CD4-positive, alpha-beta T cell treated with Interleukin-10 for 1 hour (primary cell): Measurements from ENCODE around the gene PAPSS2.

Experiments used
- DNase-seq: peaks from one replicate; pipeline ENCODE4 v3.0.0-alpha.2; 2020

Gene PAPSS2

DNA sequence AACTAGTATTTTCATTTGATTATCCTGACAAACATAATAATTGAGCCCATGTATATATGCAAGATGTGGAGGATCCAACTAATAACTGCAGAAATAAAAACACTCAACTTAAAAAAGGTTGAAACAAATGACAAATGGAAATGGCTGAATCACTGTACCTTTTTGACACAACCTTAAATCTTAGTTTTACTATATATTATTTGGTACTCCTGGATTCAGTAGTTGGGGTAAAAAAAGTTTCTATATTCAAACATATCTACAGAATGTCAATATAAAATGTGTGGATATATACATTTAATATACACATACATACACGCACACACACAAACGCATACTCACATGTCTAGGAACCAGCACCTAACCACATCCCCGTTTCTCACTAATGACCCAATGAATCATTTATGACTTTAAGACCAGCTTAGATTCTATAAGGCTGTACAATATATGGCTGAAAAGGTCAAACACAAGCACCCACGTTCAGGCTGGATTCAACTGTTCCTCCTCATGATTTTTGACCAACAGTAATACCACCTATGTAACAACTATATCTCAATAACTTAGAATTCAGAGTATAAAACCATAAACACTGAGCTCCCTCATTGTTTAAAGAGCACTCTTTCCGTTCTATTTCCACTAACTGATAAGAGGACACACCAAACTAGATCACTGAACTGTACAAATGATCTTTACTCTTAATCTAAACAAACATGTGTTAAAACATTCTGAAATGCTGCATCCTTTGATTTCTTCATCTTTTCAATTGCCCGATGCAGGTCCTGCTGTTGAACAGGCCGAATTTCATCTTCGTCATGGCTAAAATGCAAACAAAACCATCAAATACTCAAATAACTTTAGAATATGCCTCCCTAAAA, 94.6 kb downstream of the PAPSS2 start:
- no peak for DNase-seq

DNA sequence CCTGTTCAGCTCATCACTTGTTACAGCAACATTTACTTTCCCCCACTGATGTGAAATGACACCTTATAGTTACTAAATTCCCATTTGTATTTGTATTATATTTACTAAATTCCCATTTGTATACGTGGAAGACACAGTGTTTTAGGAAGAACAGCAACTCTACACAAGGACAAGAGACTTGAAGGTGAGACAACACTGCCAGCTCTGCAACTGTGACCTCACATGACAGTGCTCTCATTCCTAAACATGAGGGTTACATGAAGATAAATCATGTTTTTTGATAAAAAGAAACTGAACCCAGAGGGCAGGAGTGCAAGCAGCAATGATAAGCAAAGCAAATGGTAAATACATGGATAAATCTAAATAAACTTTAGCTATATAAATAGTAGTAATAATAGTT, 98.0 kb downstream of the PAPSS2 start:
- DNase-seq, result no peak

DNA sequence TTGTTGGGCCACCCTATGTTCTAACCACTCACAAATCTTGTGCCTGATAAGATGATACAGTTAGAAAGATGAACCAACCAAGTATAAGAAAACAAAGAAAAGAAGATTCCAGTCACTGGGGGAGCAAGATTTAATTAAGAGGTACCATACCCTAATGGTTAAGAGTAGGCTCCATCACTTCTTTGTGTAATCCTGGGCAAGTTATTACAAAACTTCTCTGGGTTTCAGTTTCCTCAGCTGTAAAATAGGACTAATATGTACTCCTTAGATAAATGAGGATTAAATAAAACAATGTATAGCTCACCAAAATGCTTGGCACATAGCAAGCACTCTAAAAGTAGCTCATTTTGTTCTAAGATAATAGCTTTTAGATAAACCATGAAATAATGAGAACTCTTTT, 99.9 kb downstream of the PAPSS2 start:
- DNase-seq, result no peak

DNA sequence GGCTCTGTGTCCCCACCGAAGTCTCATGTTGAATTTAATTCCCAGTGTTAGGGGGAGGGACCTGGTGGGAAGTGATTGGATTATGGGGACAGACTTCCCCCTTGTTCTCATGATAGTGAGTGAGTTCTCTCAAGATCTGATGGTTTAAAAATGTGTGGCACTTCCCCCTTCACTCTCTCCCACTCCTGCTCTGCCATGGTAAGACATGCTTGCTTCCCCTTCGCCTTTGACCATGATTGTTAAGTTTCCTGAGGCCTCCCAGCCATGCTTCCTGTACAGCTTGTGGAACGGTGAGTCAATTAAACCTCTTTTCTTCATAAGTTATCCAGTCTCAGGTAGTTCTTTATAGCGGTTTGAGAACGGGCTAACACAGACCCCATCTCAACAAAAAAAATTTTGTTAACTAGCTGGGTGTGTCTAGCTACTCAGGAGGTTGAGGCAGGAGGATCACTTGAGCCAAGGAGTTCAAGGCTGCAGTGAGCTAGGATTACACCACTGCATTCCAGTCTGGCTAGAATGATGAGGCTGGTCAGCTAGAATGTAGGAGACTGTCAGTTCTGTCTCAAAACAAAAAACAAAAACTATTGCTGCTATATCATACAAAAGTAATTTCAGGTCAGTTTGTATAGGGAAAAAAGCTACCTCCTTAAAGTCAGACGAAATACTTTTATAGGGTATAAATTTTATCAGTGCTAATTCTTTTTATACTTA, 100.7 kb downstream of the PAPSS2 start:
- no peak for DNase-seq

DNA sequence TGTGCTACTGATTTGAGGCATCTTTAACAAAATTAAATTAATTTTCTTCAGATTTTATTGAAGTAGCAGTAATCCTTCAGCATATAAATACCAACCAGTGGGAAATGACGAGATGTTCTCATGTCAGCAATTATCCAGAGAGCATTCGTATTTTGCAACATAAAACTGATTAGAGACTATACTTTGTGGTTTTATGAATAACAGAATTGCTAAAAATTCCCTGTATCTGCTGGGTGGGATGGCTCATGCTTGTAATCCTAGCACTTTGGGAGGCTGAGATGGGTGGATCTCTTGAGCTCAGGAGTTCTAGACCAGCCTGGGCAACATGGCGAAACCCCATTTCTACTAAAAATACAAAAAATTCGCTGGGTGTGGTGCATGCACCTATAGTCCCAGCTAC, 101.5 kb downstream of the PAPSS2 start:
- DNase-seq, result no peak

DNA sequence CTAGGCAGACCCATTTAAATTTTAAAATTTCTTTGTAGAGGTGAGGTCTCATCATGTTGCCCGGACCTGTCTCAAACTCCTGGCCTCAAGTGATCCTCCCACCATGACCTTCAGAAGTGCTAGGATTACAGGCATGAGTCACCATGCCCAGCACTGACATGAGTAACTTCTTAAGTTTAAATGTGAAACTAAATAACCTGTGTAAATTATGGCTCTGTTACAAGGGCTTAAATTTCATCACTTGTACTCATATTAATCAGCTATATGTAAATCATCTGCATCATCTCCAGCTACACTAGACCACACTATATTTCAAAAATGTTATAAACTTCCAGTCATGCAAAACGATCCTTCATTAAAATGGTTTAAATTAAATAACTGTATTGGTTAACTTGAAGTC, 102.2 kb downstream of the PAPSS2 start:
- no peak for DNase-seq

DNA sequence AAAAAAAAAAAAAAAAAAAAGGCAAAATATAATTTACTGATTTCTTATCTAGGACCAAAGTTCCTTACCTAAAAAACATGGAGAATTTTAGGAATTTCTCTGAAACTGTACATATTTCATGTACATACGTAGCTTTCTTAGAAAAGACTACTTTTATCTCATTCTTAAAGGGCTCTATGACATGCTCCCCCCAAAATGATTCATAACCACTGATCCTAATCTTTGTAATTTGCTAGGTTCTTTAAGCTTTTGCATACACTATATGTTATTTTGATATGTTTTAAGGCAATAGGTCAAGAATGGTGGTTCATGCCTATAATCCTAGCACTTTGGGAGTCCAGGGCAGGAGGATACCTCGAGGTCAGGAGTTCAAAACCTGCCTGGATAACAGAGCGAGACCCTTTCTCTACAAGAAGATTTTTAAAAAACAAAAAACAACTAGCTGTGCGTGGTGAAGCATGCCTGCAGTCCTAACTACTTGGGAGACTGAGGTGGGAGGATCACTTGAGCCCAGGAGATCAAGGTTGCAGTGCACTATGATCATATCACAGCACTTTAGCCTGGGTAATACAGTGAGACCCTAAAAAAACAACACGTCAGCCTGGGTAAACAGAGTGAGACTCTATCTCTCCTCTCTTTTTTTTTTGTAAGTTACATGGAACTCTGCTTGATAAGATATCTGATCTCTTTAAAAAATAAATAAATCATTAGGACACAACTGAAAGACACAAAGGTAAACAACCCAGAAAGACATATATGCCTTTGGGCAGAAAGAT, 103.6 kb downstream of the PAPSS2 start:
- no peak for DNase-seq

DNA sequence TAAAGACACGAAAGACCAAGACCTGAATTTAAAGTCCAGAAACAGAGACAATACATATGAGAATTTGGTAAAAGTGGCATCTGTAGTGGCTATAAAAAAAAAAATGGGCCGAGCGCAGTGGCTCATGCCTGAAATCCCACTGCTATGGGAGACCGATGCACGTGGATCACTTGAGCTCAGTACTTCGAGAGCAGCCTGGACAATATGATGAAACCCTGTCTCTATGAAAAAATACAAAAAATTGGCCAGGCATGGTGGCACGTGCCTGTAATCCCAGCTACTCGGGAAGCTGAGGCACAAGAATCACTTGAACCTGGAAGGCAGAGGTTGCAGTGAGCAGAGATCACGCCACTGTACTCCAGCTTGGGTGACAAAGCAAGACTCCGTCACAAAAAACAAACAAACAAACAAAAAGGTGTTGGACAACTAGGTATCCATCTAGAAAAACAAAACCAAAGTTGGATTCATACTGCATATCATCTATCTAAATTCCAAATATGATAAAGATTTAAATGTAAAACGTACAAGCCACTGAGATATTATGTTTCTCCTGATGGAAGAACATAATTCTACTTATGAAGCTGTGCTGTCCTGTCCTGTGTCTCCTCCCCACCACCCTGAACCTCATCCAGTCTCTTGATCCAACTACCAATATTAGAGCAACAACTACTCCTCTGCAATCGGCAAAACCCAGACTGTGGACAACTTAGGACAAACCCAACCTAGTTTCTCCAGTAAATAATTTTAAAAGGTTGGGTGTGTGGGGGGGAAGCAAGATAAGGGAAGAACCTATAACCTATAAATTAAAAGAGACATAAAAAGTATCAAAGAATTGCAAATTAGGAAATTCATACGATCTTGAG, 104.6 kb downstream of the PAPSS2 start:
- no peak for DNase-seq

DNA sequence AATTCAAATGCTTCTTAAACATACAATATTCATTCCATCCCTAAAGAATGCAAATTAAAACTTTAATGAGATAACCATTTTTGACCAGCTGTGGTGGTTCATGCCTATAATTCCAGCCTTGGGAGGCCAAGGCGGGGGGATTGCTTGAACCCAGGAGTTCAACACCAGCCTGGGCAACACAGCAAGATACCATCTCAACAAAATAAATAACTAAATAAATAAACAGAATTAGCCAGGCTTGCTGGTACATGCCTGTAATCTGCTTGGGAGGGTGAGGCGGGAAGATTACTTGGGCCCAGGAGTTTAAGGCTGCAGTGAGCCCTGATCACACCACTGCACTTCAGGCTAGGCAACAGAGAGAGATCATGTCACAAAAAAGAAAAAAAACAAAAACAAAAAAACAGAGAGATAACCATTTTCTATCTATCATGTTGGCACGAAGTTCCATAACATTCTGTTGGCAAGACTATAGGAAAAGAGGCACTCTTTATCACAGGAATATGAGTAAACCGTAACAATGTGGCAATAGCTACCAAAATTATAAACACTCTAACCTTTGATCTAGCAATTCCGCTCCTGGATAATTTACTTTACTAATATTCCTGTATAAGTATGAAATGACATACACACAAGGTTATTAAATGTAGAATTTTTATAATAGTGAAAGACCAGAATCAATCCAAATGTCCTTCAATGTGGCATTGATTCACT, 106.1 kb downstream of the PAPSS2 start:
- DNase-seq, result no peak

DNA sequence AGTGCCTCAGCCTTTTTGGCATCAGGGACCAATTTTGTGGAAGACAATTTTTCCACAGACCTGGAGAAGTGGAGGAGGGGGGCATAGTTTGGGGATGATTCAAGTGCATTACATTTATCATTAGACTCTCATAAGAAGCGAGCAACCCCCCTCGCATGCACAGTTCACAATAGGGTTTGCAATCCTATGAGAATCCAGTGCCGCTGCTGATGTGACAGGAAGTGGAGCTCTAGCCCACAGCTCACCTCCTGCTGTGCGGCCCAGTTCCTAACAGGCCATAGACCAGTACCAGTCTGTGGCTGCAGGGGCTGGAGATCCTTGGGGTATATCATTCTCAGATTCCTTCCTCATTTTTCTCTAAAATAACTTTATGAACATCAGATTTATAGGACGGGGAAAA, 107.6 kb downstream of the PAPSS2 start:
- no peak for DNase-seq

DNA sequence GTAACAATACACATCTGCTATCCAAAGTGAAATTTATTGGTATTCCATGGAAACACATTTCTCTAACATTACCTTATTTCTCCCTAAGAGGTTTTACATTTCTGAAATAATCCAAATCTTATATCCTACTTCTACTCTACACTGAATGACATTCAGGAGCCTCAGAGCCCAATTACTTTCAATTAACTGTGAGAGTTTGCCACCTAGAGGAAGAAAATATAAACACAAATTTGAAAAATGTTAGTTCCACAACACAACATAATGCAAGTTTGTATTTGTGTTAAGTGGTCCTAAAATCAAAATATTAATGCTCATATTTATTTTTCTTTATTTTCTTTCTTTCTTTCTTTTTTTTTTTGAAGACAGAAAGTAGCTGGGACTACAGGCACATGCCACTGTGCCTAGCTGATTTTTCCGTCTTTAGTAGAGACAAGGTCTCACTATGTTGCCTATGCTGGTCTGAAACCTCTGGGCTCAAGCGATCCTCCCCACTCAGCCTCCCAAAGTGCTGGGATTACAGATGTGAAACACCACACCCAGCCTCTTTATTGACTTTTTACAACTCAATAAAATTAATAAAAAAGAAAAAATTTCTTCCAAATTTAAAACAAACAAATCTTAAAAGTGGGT, 112.3 kb downstream of the PAPSS2 start:
- peak; percentile 31 for DNase-seq

DNA sequence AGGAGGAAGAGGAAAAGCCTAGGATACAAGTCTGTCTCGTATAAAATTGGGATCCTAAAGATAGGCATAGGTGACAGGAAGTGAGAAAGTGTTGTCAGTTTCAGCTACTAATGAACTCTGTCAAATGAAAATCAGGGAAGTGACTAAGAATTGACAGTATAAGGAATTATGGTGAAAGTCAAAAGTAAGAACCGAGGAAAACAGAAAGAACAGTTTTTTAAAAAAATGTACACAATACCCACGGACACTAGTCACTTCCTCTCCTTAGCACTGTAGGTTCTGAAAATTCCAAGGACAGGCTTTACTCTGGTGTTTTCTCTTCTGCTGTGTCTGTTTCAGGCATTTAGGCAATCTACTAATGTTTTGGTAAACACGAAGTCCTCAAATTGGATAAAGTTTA, 116.1 kb downstream of the PAPSS2 start:
- DNase-seq, result no peak

DNA sequence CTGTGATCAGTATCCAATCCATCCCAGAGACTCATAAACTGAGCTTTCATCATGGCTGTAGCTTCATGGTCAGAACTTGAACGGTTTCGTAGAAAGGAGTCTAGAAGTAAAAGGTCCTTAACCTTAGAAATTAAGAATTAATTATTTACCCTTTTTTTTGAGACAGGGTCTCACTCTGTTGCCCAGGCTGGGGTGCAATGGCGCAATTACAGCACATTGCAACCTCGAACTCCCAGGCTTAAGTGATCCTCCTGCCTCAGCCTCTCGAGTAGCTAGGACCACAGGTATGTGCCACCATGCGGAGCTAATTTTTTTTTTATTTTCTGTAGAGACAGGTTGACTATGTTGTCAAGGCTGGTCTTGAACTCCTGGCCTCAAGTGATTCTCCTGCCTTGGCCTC, 116.7 kb downstream of the PAPSS2 start:
- no peak for DNase-seq

DNA sequence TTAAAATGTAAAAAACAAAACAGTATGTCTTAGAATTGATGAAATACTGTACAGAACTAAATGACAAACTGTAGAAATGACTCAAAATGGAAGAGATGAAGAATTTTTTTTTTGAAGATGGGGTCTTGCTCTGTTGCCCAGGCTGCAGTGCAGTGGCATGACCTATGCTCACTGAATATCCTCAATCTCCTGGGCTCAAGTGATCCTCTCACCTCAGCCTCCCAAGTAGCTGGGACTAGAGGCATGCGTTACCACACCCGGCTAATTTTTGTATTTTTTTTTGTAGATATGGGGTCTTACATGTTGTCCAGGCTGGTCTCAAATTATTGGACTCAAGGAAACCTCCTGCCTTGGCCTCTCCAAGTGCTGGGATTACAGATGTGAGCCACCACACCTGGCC, 121.9 kb downstream of the PAPSS2 start:
- no peak for DNase-seq

DNA sequence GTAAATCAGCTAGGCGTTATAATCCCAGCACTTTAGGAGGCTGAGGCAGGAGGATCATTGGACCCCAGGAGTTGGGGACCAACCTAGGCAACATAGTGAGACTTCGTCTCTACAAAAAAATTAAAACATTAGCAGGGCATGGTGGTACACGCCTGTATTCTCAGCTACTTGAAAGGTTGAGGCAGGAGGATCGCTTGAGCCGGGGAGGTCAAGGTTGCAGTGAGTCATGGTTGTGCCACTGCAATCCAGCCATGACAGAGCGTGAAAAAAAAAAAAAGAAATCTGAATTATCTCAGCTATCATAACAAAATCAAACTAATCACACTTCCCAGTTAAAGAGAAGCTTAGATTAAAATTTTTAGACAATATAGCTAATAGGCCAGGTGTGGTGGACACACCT, 123.0 kb downstream of the PAPSS2 start:
- no peak for DNase-seq

DNA sequence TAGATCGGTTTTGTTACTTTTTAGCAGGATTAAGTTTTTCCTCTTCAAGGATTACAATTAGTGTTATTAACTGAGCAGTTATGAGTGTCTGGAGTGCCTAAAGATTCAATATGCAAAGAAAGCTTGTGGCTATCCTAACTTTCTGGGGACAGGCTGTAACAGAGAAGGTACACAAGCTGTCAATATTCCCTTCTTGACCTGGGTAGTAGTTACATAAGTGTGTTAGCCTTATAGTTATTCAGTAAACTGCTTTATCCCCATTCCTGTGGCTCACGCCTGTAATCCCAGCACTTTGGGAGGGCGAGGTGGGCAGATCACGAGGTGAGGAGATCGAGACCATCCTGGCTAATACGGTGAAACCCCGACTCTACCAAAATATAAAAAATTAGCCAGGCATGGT, 126.7 kb downstream of the PAPSS2 start:
- DNase-seq, result no peak

DNA sequence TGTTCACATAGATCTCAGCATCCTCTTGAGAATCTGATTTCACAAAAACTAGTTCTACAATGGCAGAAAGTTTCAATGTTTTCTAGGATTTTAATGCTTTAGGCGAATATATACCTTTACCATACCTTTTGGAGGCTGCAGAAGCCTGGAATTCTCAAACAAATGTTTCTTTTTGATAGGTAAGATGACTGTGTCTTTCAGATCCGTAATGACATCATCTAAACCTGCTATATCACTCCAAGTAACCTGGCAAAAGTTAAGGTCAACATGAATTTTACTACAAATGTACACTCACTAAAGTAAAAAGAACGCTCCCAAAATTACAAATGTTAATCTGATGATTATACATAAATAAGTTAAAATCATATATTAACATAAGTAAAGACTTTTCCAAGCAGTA, 130.5 kb downstream of the PAPSS2 start:
- DNase-seq, result no peak

DNA sequence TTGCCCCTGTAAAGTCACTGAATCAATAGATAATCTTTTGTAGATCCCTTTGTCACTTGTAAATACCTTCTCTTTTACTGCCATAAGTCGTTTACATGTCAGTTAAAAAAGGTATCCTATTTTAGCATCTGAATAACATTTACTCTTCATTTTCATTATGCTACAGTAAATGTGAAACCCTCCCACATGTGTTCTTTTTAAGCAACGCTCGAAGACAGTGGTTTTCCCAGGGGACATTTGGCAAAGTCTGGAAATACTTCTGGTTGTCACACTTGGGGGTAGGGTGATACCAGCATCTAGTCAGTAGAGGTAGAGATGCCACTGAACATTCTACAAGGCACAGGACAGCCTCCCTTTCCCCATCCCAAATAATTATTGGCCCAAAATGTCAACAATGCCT, 134.6 kb downstream of the PAPSS2 start:
- no peak for DNase-seq
